Progenitor cell of endocrine pancreas (in vitro differentiated cells): ENCODE results near the gene CDK3. TPM values are rescaled to one million over a fixed set of nuclear protein-coding genes. Genes with fewer than 3 reads are reported as not detected.

Experiments used
- DNase-seq: peaks from one replicate; pipeline ENCODE4 v3.0.0; 2021; ENCODE audit warnings: low spot score; ENCODE audit not compliant: unreplicated experiment
- H3K27ac Mint-ChIP-seq: 2 replicates; pipeline ENCODE4 v1.8.0; 2021; ENCODE audit warnings: mild to moderate bottlenecking, moderate library complexity, mixed read lengths
- H3K27me3 Mint-ChIP-seq: 2 replicates; pipeline ENCODE4 v1.8.0; 2021; ENCODE audit warnings: mixed read lengths
- H3K36me3 Mint-ChIP-seq: 2 replicates; pipeline ENCODE4 v1.8.0; 2022; ENCODE audit warnings: mixed read lengths; ENCODE audit not compliant: insufficient read depth
- H3K4me1 Mint-ChIP-seq: 2 replicates; pipeline ENCODE4 v1.8.0; 2021; ENCODE audit warnings: low read depth, mixed read lengths
- H3K4me3 Mint-ChIP-seq: 2 replicates; pipeline ENCODE4 v1.8.0; 2021; ENCODE audit warnings: low read depth, mild to moderate bottlenecking, moderate library complexity, mixed read lengths
- H3K9me3 Mint-ChIP-seq: 2 replicates; pipeline ENCODE4 v1.8.0; 2021; ENCODE audit warnings: low read depth, mixed read lengths
- CTCF ChIP-seq: fragments of 200-600 bp; sonication (generic); IDR thresholded peaks from one replicate; pipeline ENCODE4 v1.5.0; 2021; ENCODE audit warnings: antibody characterized with exemption, mild to moderate bottlenecking; ENCODE audit not compliant: unreplicated experiment
- total RNA-seq: library from RNA; stranded (reverse); gene quantifications from 2 replicates; pipeline ENCODE4 v1.2.1, GENCODE V29; 2021

The CDK3 gene
- total RNA-seq, 1 donor from 2014 or later, result 17.0 TPM

- no peak for TF ChIP-seq CTCF
- Mint-ChIP-seq H3K27ac (peak overlapping the region; percentile 99), H3K27me3 (no peaks in the 10 kb centered on the region), H3K4me3 (peak overlapping the region; percentile 89), H3K4me1 (peaks cover 47% of the 10 kb centered on the region), H3K9me3 (no peaks in the 10 kb centered on the region), H3K36me3 (peaks cover 12% of the 10 kb centered on the region)
- DNase-seq, result no peak
Measured at GRCh38 chr17:75981019-75981615, 19.5 kb upstream of the CDK3 start.

GRCh38 chr17:75983501-75984181 is 17.0 kb upstream of the CDK3 start:
- Mint-ChIP-seq H3K4me1 (peaks cover 30% of the 10 kb centered on the region), H3K27ac (peak overlapping the region; percentile 91), H3K27me3 (no peaks in the 10 kb centered on the region), H3K4me3 (no peak overlapping the region), H3K9me3 (no peaks in the 10 kb centered on the region), H3K36me3 (peaks cover 6% of the 10 kb centered on the region)
- TF ChIP-seq CTCF, result no peak
- DNase-seq, result no peak

DNA sequence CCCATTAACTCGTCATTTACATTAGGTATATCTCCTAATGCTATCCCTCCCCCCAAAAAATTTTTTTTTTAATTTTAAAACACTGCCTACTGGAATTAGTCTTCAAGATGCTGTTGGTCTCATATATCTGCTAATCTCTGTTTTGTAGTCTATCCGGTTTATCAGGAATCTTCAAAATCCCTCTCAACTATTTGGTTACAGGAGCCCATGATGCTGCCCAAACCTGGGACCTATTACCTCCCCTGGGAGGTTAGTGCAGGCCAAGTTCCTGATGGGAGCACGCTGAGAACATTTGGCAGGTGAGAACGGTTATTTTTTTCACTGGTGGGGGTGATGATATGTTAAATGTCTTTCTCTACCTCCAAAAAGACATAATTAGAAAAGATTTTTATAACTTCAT is 14.7 kb upstream of the CDK3 start:
- Mint-ChIP-seq H3K4me1 (peaks cover 23% of the 10 kb centered on the region), H3K9me3 (no peaks in the 10 kb centered on the region), H3K4me3 (no peak overlapping the region), H3K27ac (no peak overlapping the region), H3K36me3 (peaks cover 6% of the 10 kb centered on the region), H3K27me3 (no peaks in the 10 kb centered on the region)
- no peak for TF ChIP-seq CTCF
- no peak for DNase-seq

DNA sequence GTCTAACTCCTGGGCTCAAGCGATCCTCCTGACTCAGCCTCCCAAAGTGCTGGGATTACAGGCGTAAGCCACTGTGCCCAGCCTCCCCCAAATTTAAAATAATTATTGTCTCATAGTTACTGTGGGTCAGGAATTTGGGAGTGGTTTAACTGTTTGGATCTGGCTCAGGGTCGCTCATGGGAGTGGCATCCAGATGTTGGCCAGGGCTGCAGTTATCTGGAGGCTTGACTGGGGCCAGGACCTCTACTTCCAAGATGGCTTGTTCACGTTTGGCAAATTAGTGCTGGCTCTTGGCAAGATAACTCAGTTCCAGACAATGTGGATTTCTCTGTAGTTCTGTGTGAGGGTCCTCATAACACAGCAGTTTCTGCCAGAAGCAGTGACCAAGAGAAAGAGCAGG is 13.6 kb upstream of the CDK3 start:
- H3K27me3 Mint-ChIP-seq, result no peaks in the 10 kb centered on the region

DNA sequence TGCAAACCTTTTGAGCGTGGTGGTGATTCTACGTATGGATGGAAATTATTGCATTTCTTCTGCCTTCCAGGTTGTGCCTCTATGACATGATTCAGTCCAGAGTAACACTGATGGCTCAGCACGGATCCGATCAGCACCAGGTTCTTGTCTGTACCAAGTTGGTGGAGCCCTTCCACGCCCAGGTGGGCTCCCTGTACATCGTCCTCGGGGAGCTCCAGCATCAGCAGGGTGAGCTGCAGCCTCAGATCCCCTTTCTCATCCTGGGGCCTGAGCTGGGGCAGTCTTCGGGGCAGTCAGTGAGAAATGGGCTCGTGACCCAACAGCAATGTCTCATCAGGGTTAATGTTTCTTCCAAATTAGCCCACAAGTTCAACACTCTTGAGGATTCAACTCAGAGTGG is 9.3 kb upstream of the CDK3 start:
- DNase-seq, result no peak
- H3K4me3 Mint-ChIP-seq, result no peak overlapping the region
- H3K27me3 Mint-ChIP-seq, result no peaks in the 10 kb centered on the region
- no peaks in the 10 kb centered on the region for H3K9me3 Mint-ChIP-seq
- peaks cover 14% of the 10 kb centered on the region for H3K36me3 Mint-ChIP-seq
- TF ChIP-seq CTCF, result no peak
- H3K4me1 Mint-ChIP-seq, result no peaks in the 10 kb centered on the region
- no peak overlapping the region for H3K27ac Mint-ChIP-seq

More for the DNA sequence above, 13.6 kb upstream of the CDK3 start:
- no peak overlapping the region for H3K27ac Mint-ChIP-seq
- H3K4me3 Mint-ChIP-seq, result no peak overlapping the region
- H3K36me3 Mint-ChIP-seq, result peaks cover 11% of the 10 kb centered on the region
- H3K9me3 Mint-ChIP-seq, result no peaks in the 10 kb centered on the region
- no peak for DNase-seq
- peaks cover 17% of the 10 kb centered on the region for H3K4me1 Mint-ChIP-seq
- no peak for TF ChIP-seq CTCF
